ENCODE data around the gene NIPA2. TPM values are rescaled to one million over a fixed set of nuclear protein-coding genes. Genes with fewer than 3 reads are reported as not detected.

The NIPA2 gene
- polyA plus RNA-seq, 3 donors = 13.3 to 27.5 (median 16.8) TPM

- no peak overlapping the region for H3K27ac ChIP-seq (ENCODE audit: low read depth, low read length)
- 91 to 97% (median 96%) methylated on average over 13 of the region's 13 CpGs for WGBS, 3 donors
Measured at GRCh38 chr15:22913646-22914380, 75.3 kb downstream of the NIPA2 start.

- 93 to 97% (median 95%) methylated on average over 25 of the region's 25 CpGs for WGBS, 3 donors
- H3K27ac ChIP-seq (ENCODE audit: low read depth, low read length) = no peak overlapping the region
Measured at GRCh38 chr15:22915866-22916515, 77.5 kb downstream of the NIPA2 start.

- H3K27ac ChIP-seq (ENCODE audit: low read depth, low read length) = no peak overlapping the region
- 94 to 97% (median 94%) methylated on average over 36 of the region's 36 CpGs for WGBS, 3 donors
Measured at GRCh38 chr15:22916606-22917350, 78.3 kb downstream of the NIPA2 start.

- H3K27ac ChIP-seq (ENCODE audit: low read depth, low read length) = no peak overlapping the region
- 95 to 97% (median 96%) methylated on average over 18 of the region's 18 CpGs for WGBS, 3 donors
Measured at GRCh38 chr15:22917556-22917955, 79.1 kb downstream of the NIPA2 start.

Other genes with a start within 250 kb of the NIPA2 start
- gene NIPA1, start 52.0 kb upstream of the NIPA2 start, polyA plus RNA-seq = 1 to 10 TPM; 1.3 to 4.1 (median 3.2) TPM
- gene CYFIP1, start 141.7 kb downstream of the NIPA2 start, polyA plus RNA-seq = 10 to 100 TPM; 26.5 to 52.9 (median 27.3) TPM
- 1 to 10 TPM; 3.7 to 7.4 (median 4.2) TPM for gene TUBGCP5, start 200.9 kb downstream of the NIPA2 start, polyA plus RNA-seq